ENCODE data around the gene REEP2.

REEP2 gene

DNA sequence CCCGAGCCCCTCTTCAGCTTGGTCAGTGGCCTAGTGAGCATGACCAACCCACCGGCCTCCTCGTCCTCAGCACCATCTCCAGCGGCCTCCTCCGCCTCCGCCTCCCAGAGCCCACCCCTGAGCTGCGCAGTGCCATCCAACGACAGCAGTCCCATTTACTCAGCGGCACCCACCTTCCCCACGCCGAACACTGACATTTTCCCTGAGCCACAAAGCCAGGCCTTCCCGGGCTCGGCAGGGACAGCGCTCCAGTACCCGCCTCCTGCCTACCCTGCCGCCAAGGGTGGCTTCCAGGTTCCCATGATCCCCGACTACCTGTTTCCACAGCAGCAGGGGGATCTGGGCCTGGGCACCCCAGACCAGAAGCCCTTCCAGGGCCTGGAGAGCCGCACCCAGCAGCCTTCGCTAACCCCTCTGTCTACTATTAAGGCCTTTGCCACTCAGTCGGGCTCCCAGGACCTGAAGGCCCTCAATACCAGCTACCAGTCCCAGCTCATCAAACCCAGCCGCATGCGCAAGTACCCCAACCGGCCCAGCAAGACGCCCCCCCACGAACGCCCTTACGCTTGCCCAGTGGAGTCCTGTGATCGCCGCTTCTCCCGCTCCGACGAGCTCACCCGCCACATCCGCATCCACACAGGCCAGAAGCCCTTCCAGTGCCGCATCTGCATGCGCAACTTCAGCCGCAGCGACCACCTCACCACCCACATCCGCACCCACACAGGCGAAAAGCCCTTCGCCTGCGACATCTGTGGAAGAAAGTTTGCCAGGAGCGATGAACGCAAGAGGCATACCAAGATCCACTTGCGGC is 28.2 kb downstream of the REEP2 start:
- peak; percentile 62 for DNase-seq
- Histone ChIP-seq H4K91ac (ENCODE audit: low read length) (no peak overlapping the region), H3K23ac (ENCODE audit: low read length in 2 of 2) (no peak overlapping the region), H2AK5ac (ENCODE audit: low read length, severe bottlenecking) (no peak overlapping the region), H3K18ac (ENCODE audit: low read depth in 1 of 2, low read length in 2 of 2) (no peak overlapping the region), H3K9me3 (ENCODE audit: control insufficient read depth, low read length) (no peaks in the 10 kb centered on the region), H3K4ac (ENCODE audit: low read depth in 1 of 2, low read length in 2 of 2) (no peak overlapping the region), H2BK12ac (ENCODE audit: low read length in 2 of 2) (no peak overlapping the region), H2BK15ac (ENCODE audit: low read depth, poor library complexity, severe bottlenecking) (no peak overlapping the region), H3K79me1 (replicated peaks; ENCODE audit: low read length, poor library complexity, severe bottlenecking) (peaks cover 5% of the 10 kb centered on the region), H2AFZ (ENCODE audit: low read depth, low read length) (no peak overlapping the region), H3K36me3 (ENCODE audit: control insufficient read depth in 1 of 2, insufficient read depth in 2 of 2, low read depth in 1 of 2, low read length in 2 of 2) (peaks cover 13 to 16% of the 10 kb centered on the region in 2 experiments), H3K9ac (ENCODE audit: low read length) (peak overlapping the region; percentile 94), H3K4me3 (ENCODE audit: insufficient read depth in 1 of 2, low read depth in 1 of 2, low read length in 2 of 2) (peak overlapping the region; percentile 77 to 92), H4K8ac (ENCODE audit: low read length) (no peak overlapping the region), H3K4me2 (ENCODE audit: low read length, poor library complexity, severe bottlenecking) (peak overlapping the region; percentile 84), H3K4me1 (ENCODE audit: control insufficient read depth, insufficient read depth, low read depth, low read length) (peaks cover 27% of the 10 kb centered on the region), H3K14ac (ENCODE audit: low read length in 2 of 2) (no peak overlapping the region), H2BK5ac (ENCODE audit: low read depth, low read length, poor library complexity, severe bottlenecking) (no peak overlapping the region), H3K27me3 (ENCODE audit: control insufficient read depth in 1 of 2, insufficient read depth in 1 of 2, low read length in 2 of 2) (no peaks in the 10 kb centered on the region), H3K27ac (ENCODE audit: low read length, poor library complexity, severe bottlenecking) (no peak overlapping the region), H2BK120ac (ENCODE audit: low read depth, low read length) (no peak overlapping the region)
- WGBS = 97% methylated on average over 45 of the region's 45 CpGs

DNA sequence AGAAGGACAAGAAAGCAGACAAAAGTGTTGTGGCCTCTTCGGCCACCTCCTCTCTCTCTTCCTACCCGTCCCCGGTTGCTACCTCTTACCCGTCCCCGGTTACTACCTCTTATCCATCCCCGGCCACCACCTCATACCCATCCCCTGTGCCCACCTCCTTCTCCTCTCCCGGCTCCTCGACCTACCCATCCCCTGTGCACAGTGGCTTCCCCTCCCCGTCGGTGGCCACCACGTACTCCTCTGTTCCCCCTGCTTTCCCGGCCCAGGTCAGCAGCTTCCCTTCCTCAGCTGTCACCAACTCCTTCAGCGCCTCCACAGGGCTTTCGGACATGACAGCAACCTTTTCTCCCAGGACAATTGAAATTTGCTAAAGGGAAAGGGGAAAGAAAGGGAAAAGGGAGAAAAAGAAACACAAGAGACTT is 28.9 kb downstream of the REEP2 start:
- peaks cover 5% of the 10 kb centered on the region for H3K79me1 ChIP-seq (replicated peaks; ENCODE audit: low read length, poor library complexity, severe bottlenecking)
- H3K9me3 ChIP-seq (ENCODE audit: control insufficient read depth, low read length) = no peaks in the 10 kb centered on the region
- H3K4ac ChIP-seq (ENCODE audit: low read depth in 1 of 2, low read length in 2 of 2) = no peak overlapping the region
- peak; percentile 50 for DNase-seq
- H2BK120ac ChIP-seq (ENCODE audit: low read depth, low read length) = no peak overlapping the region
- H3K27ac ChIP-seq (ENCODE audit: low read length, poor library complexity, severe bottlenecking) = no peak overlapping the region
- H3K18ac ChIP-seq (ENCODE audit: low read depth in 1 of 2, low read length in 2 of 2) = no peak overlapping the region
- 95% methylated on average over 13 of the region's 14 CpGs for WGBS
- H3K4me2 ChIP-seq (ENCODE audit: low read length, poor library complexity, severe bottlenecking) = no peak overlapping the region
- no peak overlapping the region for H3K4me3 ChIP-seq (ENCODE audit: insufficient read depth in 1 of 2, low read depth in 1 of 2, low read length in 2 of 2)
- peak overlapping the region; percentile 94 for H3K9ac ChIP-seq (ENCODE audit: low read length)
- H2BK5ac ChIP-seq (ENCODE audit: low read depth, low read length, poor library complexity, severe bottlenecking) = no peak overlapping the region
- H4K8ac ChIP-seq (ENCODE audit: low read length) = no peak overlapping the region
- no peak overlapping the region for H2AFZ ChIP-seq (ENCODE audit: low read depth, low read length)
- H3K4me1 ChIP-seq (ENCODE audit: control insufficient read depth, insufficient read depth, low read depth, low read length) = peaks cover 27% of the 10 kb centered on the region
- no peak overlapping the region for H3K23ac ChIP-seq (ENCODE audit: low read length in 2 of 2)
- H4K91ac ChIP-seq (ENCODE audit: low read length) = no peak overlapping the region
- no peak overlapping the region for H2AK5ac ChIP-seq (ENCODE audit: low read length, severe bottlenecking)
- no peaks in the 10 kb centered on the region for H3K27me3 ChIP-seq (ENCODE audit: control insufficient read depth in 1 of 2, insufficient read depth in 1 of 2, low read length in 2 of 2)
- H3K36me3 ChIP-seq (ENCODE audit: control insufficient read depth in 1 of 2, insufficient read depth in 2 of 2, low read depth in 1 of 2, low read length in 2 of 2) = peaks cover 13 to 16% of the 10 kb centered on the region in 2 experiments
- H2BK15ac ChIP-seq (ENCODE audit: low read depth, poor library complexity, severe bottlenecking) = no peak overlapping the region
- no peak overlapping the region for H3K14ac ChIP-seq (ENCODE audit: low read length in 2 of 2)
- H2BK12ac ChIP-seq (ENCODE audit: low read length in 2 of 2) = no peak overlapping the region

DNA sequence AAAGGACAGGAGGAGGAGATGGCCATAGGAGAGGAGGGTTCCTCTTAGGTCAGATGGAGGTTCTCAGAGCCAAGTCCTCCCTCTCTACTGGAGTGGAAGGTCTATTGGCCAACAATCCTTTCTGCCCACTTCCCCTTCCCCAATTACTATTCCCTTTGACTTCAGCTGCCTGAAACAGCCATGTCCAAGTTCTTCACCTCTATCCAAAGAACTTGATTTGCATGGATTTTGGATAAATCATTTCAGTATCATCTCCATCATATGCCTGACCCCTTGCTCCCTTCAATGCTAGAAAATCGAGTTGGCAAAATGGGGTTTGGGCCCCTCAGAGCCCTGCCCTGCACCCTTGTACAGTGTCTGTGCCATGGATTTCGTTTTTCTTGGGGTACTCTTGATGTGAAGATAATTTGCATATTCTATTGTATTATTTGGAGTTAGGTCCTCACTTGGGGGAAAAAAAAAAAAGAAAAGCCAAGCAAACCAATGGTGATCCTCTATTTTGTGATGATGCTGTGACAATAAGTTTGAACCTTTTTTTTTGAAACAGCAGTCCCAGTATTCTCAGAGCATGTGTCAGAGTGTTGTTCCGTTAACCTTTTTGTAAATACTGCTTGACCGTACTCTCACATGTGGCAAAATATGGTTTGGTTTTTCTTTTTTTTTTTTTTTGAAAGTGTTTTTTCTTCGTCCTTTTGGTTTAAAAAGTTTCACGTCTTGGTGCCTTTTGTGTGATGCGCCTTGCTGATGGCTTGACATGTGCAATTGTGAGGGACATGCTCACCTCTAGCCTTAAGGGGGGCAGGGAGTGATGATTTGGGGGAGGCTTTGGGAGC is 29.5 kb downstream of the REEP2 start:
- DNase-seq = peak; percentile 88
- H3K79me1 ChIP-seq (replicated peaks; ENCODE audit: low read length, poor library complexity, severe bottlenecking) = peaks cover 5% of the 10 kb centered on the region

GRCh38 chr5:138468966-138469539 is 30.2 kb downstream of the REEP2 start:
- H3K36me3 ChIP-seq (ENCODE audit: control insufficient read depth in 1 of 2, insufficient read depth in 2 of 2, low read depth in 1 of 2, low read length in 2 of 2) = peaks cover 13 to 16% of the 10 kb centered on the region in 2 experiments
- H2AK5ac ChIP-seq (ENCODE audit: low read length, severe bottlenecking) = no peak overlapping the region
- no peak overlapping the region for H4K91ac ChIP-seq (ENCODE audit: low read length)
- WGBS = 97% methylated on average over 7 of the region's 8 CpGs
- no peak overlapping the region for H3K14ac ChIP-seq (ENCODE audit: low read length in 2 of 2)
- H3K27me3 ChIP-seq (ENCODE audit: control insufficient read depth in 1 of 2, insufficient read depth in 1 of 2, low read length in 2 of 2) = no peaks in the 10 kb centered on the region
- H2BK120ac ChIP-seq (ENCODE audit: low read depth, low read length) = no peak overlapping the region
- no peak overlapping the region for H3K4ac ChIP-seq (ENCODE audit: low read depth in 1 of 2, low read length in 2 of 2)
- peaks cover 22% of the 10 kb centered on the region for H3K4me1 ChIP-seq (ENCODE audit: control insufficient read depth, insufficient read depth, low read depth, low read length)
- no peak overlapping the region for H3K18ac ChIP-seq (ENCODE audit: low read depth in 1 of 2, low read length in 2 of 2)
- no peak overlapping the region for H2BK15ac ChIP-seq (ENCODE audit: low read depth, poor library complexity, severe bottlenecking)
- H3K27ac ChIP-seq (ENCODE audit: low read length, poor library complexity, severe bottlenecking) = no peak overlapping the region
- no peak for DNase-seq
- H2AFZ ChIP-seq (ENCODE audit: low read depth, low read length) = no peak overlapping the region
- no peaks in the 10 kb centered on the region for H3K9me3 ChIP-seq (ENCODE audit: control insufficient read depth, low read length)
- H4K8ac ChIP-seq (ENCODE audit: low read length) = no peak overlapping the region
- H3K9ac ChIP-seq (ENCODE audit: low read length) = no peak overlapping the region
- H3K79me1 ChIP-seq (replicated peaks; ENCODE audit: low read length, poor library complexity, severe bottlenecking) = peaks cover 5% of the 10 kb centered on the region
- no peak overlapping the region for H2BK5ac ChIP-seq (ENCODE audit: low read depth, low read length, poor library complexity, severe bottlenecking)
- no peak overlapping the region for H2BK12ac ChIP-seq (ENCODE audit: low read length in 2 of 2)
- no peak overlapping the region for H3K4me3 ChIP-seq (ENCODE audit: insufficient read depth in 1 of 2, low read depth in 1 of 2, low read length in 2 of 2)
- no peak overlapping the region for H3K23ac ChIP-seq (ENCODE audit: low read length in 2 of 2)
- no peak overlapping the region for H3K4me2 ChIP-seq (ENCODE audit: low read length, poor library complexity, severe bottlenecking)

More for the DNA sequence above, 29.5 kb downstream of the REEP2 start:
- Histone ChIP-seq H3K4me2 (ENCODE audit: low read length, poor library complexity, severe bottlenecking) (no peak overlapping the region), H3K4me1 (ENCODE audit: control insufficient read depth, insufficient read depth, low read depth, low read length) (peaks cover 25% of the 10 kb centered on the region), H3K23ac (ENCODE audit: low read length in 2 of 2) (no peak overlapping the region), H2AFZ (ENCODE audit: low read depth, low read length) (no peak overlapping the region), H2BK120ac (ENCODE audit: low read depth, low read length) (no peak overlapping the region), H2AK5ac (ENCODE audit: low read length, severe bottlenecking) (no peak overlapping the region), H2BK5ac (ENCODE audit: low read depth, low read length, poor library complexity, severe bottlenecking) (no peak overlapping the region), H3K4me3 (ENCODE audit: insufficient read depth in 1 of 2, low read depth in 1 of 2, low read length in 2 of 2) (no peak overlapping the region), H2BK12ac (ENCODE audit: low read length in 2 of 2) (no peak overlapping the region), H3K27ac (ENCODE audit: low read length, poor library complexity, severe bottlenecking) (no peak overlapping the region), H4K8ac (ENCODE audit: low read length) (no peak overlapping the region), H3K9ac (ENCODE audit: low read length) (peak overlapping the region; percentile 94), H3K27me3 (ENCODE audit: control insufficient read depth in 1 of 2, insufficient read depth in 1 of 2, low read length in 2 of 2) (no peaks in the 10 kb centered on the region), H3K4ac (ENCODE audit: low read depth in 1 of 2, low read length in 2 of 2) (no peak overlapping the region), H3K14ac (ENCODE audit: low read length in 2 of 2) (no peak overlapping the region), H3K9me3 (ENCODE audit: control insufficient read depth, low read length) (no peaks in the 10 kb centered on the region), H4K91ac (ENCODE audit: low read length) (no peak overlapping the region), H2BK15ac (ENCODE audit: low read depth, poor library complexity, severe bottlenecking) (no peak overlapping the region), H3K36me3 (ENCODE audit: control insufficient read depth in 1 of 2, insufficient read depth in 2 of 2, low read depth in 1 of 2, low read length in 2 of 2) (peaks cover 13 to 16% of the 10 kb centered on the region in 2 experiments), H3K18ac (ENCODE audit: low read depth in 1 of 2, low read length in 2 of 2) (no peak overlapping the region)
- 79% methylated on average over 7 of the region's 7 CpGs for WGBS

All from mesenchymal stem cell (in vitro differentiated cells and primary cell).